GM13977 (cell line): ENCODE data around the gene DGAT2.

ENCODE experiments used
- DNase-seq: peaks from one replicate; pipeline ENCODE4 v3.0.0; 2012; ENCODE audit warnings: low spot score
- in situ Hi-C: fragments of 300-500 bp; cut with MboI; formaldehyde crosslinking; loops from one replicate; pipeline ENCODE4 v1.12.0; 2022; ENCODE audit warnings: low sequenced_read_pairs, low pct_unique_long_range_greater_than_20kb, mixed read lengths, inconsistent platforms; ENCODE audit not compliant: unreplicated experiment
- TF ChIP-seq, protein P1 (sequence below): IDR thresholded peaks from 2 replicates; pipeline ENCODE4 v1.5.1; 2012; ENCODE audit warnings: mild to moderate bottlenecking, control low read depth; ENCODE audit not compliant: insufficient read depth; ENCODE audit errors: extremely low read depth, missing control alignments

DGAT2 gene

DNA sequence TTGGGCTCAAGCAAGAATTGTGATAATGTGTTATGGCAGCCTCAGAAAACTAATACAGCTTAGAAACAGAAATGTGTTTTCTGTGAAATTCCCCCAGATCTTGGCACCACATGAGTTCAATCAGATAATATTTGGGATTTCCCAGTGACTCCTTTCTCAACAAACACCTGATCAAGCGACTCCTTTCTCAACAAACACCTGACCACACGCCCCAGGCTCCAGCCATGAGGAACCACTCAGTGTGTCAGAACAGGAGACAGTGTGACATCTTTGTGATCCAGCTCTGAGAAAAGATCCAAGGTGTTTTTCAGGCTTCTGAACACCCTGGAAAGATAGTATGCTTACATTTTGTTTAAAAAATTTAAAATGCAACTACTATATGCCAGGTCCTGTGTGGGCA, 44.5 kb downstream of the DGAT2 start:
- in situ Hi-C loops, result no loop called here
- TF ChIP-seq, protein P1, sequence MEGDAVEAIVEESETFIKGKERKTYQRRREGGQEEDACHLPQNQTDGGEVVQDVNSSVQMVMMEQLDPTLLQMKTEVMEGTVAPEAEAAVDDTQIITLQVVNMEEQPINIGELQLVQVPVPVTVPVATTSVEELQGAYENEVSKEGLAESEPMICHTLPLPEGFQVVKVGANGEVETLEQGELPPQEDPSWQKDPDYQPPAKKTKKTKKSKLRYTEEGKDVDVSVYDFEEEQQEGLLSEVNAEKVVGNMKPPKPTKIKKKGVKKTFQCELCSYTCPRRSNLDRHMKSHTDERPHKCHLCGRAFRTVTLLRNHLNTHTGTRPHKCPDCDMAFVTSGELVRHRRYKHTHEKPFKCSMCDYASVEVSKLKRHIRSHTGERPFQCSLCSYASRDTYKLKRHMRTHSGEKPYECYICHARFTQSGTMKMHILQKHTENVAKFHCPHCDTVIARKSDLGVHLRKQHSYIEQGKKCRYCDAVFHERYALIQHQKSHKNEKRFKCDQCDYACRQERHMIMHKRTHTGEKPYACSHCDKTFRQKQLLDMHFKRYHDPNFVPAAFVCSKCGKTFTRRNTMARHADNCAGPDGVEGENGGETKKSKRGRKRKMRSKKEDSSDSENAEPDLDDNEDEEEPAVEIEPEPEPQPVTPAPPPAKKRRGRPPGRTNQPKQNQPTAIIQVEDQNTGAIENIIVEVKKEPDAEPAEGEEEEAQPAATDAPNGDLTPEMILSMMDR, result no peak
- DNase-seq, result peak; percentile 30

DNA sequence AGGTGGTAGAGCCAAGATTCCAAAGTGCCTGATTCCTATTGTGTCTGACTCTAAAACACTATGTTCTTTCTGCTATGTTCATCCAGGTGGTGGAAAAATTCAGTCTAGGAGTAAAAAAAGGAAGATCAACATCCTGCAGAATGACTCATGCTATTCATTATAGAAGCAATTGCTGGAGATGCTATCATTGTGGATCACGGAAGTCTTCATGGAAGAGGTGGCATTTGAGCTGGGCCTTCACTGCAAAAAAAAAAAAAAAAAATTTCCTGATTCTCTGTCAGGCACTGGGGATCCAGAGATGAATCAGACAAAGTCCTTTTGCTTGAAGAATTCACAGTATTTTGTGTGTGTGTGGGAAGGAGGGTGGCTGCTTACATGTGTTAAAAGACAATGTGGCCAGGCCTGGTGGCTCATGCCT, 45.1 kb downstream of the DGAT2 start:
- in situ Hi-C loops, result no loop called here
- no peak for DNase-seq
- TF ChIP-seq, protein P1, result no peak

DNA sequence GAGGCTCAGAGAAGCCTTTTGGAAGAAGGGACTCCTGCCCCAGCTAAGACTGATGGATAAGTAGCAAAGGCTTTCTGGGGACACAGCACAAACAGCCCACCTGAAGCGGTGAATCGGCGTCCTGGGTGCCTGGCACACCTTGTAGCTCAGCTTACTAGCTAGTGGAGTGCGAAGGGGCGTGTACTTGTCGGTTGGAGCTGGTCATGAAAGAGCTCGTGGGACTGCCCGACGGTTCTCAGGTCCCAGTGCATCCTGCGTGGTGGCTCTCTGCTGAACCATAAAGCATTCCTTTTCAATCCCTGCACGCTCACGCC, 45.7 kb downstream of the DGAT2 start:
- in situ Hi-C loops, result no loop called here
- TF ChIP-seq, protein P1, result no peak
- DNase-seq, result no peak

DNA sequence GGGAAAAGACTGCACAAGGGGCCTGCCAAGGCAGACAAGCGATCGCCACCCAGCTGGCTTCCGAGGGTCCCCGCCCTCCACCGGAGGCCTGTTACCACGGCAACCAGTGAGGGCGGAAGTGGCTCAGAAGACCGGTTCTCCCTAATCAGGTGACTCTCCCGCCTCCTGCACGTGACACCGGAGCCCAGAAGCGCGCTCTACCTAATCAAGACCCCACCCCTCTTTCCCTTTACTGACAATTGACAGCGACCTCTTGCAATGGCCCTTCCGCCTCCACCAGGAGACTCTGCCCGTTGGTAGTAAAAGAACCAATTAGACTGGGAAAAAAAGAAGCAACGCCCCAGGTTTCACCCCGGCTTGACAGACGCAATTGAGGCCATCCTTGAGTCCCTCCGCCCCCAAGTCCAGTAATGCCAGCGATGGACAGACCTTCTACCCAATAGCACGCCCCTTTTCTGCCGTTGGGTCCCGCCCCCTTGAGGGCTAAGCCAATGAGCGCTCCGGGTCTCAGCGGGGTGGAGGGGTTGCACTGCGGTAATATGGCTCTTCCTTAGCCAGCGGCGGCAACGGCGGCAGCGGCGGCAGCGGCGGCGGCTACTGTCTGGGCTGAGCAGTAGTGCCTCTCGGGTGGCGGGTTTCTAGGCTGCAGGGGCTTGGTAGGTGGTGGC, 46.2 kb downstream of the DGAT2 start, which contains the start of gene UVRAG:
UVRAG (plus strand) TSS at position 534 of the 668 bp plus-strand sequence. CDS start 198 bp downstream, outside the sequence.
- DNase-seq, result peak; percentile 97
- TF ChIP-seq, protein P1, result no peak
- in situ Hi-C loops, result no loop called here

DNA sequence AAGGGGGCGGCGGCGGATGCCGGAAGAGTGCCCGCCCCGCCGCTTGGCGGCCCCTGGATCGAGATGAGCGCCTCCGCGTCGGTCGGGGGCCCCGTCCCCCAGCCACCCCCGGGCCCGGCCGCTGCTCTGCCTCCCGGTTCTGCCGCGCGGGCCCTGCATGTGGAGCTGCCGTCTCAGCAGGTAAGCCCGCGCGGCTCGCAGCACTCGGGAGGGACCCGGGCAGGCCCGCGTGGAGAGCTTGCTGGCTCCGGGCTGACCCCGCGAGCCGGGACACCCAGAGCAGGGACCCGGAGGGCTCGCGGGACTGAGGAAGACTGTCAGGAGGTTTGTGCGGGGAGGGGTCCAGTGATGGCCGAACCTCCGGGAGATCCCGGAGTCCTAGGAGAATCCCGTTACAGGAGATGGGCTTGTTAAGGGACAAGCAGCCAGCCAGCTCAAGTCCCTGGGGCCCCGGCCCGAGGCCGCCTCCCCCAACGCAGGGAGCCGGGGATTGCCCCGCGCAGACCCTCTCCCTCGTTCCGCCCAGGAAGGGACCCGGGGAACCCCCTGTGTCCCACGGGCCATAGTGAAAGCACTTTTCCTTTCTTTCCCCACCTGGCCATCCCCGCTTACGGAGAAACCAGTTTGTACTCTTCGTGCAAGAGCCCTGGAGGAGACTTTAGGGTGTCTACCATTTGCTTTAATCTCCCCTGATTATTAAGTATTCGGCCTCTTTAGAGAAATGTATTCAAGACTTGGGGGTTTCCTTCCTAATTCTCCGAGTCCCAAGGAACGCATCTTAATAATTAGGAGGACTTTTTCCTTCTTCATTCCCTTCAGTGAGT, 47.0 kb downstream of the DGAT2 start:
- DNase-seq, result no peak
- TF ChIP-seq, protein P1, result no peak
- in situ Hi-C loops, result no loop called here

- DNase-seq, result no peak
- in situ Hi-C loops, result no loop called here
- TF ChIP-seq, protein P1, result no peak
Measured at GRCh38 chr11:75816561-75817239, 48.1 kb downstream of the DGAT2 start.
